Measurements from ENCODE around the gene MADCAM1. TPM values are rescaled to one million over a fixed set of nuclear protein-coding genes. Genes with fewer than 3 reads are reported as not detected.

Gene MADCAM1
- total RNA-seq, 1 donor from 2014 or later = not detected

DNA sequence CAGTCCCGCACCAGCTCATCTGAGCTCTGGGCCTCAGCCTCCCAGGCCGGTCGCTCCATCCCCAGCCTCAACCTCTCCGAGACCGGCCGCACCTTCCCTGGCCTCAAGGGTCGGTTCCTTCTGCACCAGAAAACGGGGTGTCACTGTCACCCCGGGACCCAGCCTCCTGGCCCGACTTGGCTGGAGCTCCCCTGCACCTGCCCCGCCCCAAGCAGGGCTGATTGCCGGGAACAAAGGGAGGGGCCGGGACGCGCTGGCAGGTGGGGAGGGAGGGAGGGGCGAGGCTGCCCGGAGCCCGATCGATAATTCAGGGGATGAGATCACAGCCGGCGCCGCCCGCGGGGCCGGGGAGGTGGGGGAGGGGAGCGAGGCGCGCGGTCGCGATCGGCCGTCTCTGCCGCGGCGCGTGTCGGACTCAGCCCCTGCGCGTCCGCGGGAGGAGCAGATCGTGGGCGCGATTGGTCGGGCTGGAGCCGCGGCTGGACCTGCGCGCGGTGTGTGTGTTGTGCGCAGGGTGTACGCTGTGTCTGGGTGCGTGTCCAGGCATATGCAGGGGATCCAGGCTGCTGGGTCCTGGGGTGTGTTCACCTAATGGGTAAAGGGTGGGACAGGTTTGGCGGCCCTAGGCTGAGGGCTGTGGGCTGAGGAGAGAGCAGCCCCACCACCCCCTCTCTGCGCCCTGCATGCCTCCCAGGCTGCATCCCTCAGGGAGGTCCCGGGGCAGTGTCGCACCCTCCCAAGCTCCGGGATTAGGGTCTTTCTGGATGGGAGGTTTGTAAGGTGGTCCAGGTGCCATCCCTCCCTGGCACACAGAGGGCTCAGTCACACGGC is 34.4 kb upstream of the MADCAM1 start:
- no peak overlapping the region for H3K9ac ChIP-seq
- H3K27ac ChIP-seq = no peak overlapping the region
- H3K36me3 Mint-ChIP-seq = peaks cover 3% of the 10 kb centered on the region
- peak; percentile 81 for DNase-seq (ENCODE audit: low spot score)
- peaks cover 3% of the 10 kb centered on the region for H3K4me1 ChIP-seq
- peak overlapping the region; percentile 82 for H3K4me3 Mint-ChIP-seq
- H3K4me2 ChIP-seq = peak overlapping the region; percentile 74
- H2AFZ ChIP-seq (replicated peaks) = no peak overlapping the region
- H3K4me3 ChIP-seq = peak overlapping the region; percentile 56
- peaks cover 13% of the 10 kb centered on the region for H3F3A ChIP-seq (ENCODE audit: low read depth)
- peaks cover 40% of the 10 kb centered on the region for H3K27me3 ChIP-seq
- H3K27ac Mint-ChIP-seq = no peak overlapping the region
- no peaks in the 10 kb centered on the region for H4K20me1 ChIP-seq (ENCODE audit: low read depth)
- peaks cover 9% of the 10 kb centered on the region for H3K27me3 Mint-ChIP-seq (ENCODE audit: insufficient read depth, low read depth)
- no peaks in the 10 kb centered on the region for H3K9me3 ChIP-seq (ENCODE audit: low read depth)
- H3K4me1 Mint-ChIP-seq = peaks cover 10% of the 10 kb centered on the region
- TF ChIP-seq, protein P1, sequence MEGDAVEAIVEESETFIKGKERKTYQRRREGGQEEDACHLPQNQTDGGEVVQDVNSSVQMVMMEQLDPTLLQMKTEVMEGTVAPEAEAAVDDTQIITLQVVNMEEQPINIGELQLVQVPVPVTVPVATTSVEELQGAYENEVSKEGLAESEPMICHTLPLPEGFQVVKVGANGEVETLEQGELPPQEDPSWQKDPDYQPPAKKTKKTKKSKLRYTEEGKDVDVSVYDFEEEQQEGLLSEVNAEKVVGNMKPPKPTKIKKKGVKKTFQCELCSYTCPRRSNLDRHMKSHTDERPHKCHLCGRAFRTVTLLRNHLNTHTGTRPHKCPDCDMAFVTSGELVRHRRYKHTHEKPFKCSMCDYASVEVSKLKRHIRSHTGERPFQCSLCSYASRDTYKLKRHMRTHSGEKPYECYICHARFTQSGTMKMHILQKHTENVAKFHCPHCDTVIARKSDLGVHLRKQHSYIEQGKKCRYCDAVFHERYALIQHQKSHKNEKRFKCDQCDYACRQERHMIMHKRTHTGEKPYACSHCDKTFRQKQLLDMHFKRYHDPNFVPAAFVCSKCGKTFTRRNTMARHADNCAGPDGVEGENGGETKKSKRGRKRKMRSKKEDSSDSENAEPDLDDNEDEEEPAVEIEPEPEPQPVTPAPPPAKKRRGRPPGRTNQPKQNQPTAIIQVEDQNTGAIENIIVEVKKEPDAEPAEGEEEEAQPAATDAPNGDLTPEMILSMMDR (IDR thresholded peaks at IDR 0.05) = no peak
- peak; percentile 46 for TF ChIP-seq EZH2 (IDR thresholded peaks at IDR 0.05)
- peak; percentile 45 for TF ChIP-seq EZH2phosphoT487 (IDR thresholded peaks at IDR 0.05)
- H3K79me2 ChIP-seq (ENCODE audit: low read depth) = no peaks in the 10 kb centered on the region
- peaks cover 6% of the 10 kb centered on the region for H3K9me3 Mint-ChIP-seq
- H3K36me3 ChIP-seq = no peaks in the 10 kb centered on the region

DNA sequence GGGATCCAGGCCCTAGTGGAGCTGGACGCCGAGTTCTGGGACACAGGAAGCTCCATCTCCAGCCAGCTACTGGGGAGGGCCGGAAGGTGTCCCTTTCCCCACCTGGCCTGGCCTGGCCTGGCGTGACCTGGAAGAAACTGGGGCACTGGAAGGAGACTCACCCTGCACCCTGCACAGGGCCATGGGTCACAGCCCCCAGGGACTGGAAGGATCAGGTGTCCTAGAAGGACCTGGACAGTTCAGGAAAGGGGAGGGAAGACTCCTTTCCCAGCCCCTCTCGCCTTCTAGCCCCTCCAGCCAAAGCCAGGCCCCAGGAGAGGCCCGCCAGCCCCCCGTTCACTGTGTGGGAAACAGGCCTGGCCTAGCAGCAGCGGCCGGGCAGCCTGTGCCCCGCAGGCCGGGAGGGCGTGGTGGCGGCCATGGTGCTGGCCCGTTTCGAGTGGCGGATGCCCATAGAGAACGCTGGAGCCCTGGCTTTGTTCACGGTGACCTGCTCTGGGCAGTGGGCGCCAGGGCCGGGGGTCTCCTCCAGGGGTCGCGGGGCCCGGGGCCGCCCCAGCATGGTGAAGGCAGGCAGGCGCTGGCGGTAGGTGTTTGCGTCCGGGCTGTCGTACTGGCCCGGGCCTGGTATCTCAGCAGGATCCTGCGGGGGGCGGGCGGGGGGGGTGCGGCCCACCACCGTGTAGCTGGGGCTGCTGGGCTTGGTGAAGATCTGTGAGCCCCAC is 32.6 kb upstream of the MADCAM1 start:
- Mint-ChIP-seq H3K36me3 (no peaks in the 10 kb centered on the region), H3K27ac (no peak overlapping the region), H3K4me1 (peaks cover 7% of the 10 kb centered on the region), H3K9me3 (peaks cover 6% of the 10 kb centered on the region), H3K4me3 (no peak overlapping the region), H3K27me3 (ENCODE audit: insufficient read depth, low read depth) (peaks cover 13% of the 10 kb centered on the region)
- Histone ChIP-seq H3K9ac (no peak overlapping the region), H3K4me3 (no peak overlapping the region), H3K79me2 (ENCODE audit: low read depth) (no peaks in the 10 kb centered on the region), H3K27me3 (peaks cover 39% of the 10 kb centered on the region), H3F3A (ENCODE audit: low read depth) (peaks cover 13% of the 10 kb centered on the region), H3K27ac (no peak overlapping the region), H3K4me1 (peaks cover 3% of the 10 kb centered on the region), H3K36me3 (no peaks in the 10 kb centered on the region), H2AFZ (replicated peaks) (no peak overlapping the region), H4K20me1 (ENCODE audit: low read depth) (no peaks in the 10 kb centered on the region), H3K9me3 (ENCODE audit: low read depth) (no peaks in the 10 kb centered on the region), H3K4me2 (no peak overlapping the region)
- DNase-seq (ENCODE audit: low spot score) = no peak
- TF ChIP-seq EZH2phosphoT487 (IDR thresholded peaks at IDR 0.05) (no peak), EZH2 (IDR thresholded peaks at IDR 0.05) (no peak)
- TF ChIP-seq, protein P1 (IDR thresholded peaks at IDR 0.05) = no peak

- Mint-ChIP-seq H3K4me1 (peaks cover 7% of the 10 kb centered on the region), H3K4me3 (no peak overlapping the region), H3K27me3 (ENCODE audit: insufficient read depth, low read depth) (peaks cover 13% of the 10 kb centered on the region), H3K9me3 (peaks cover 6% of the 10 kb centered on the region), H3K36me3 (no peaks in the 10 kb centered on the region), H3K27ac (no peak overlapping the region)
- Histone ChIP-seq H2AFZ (replicated peaks) (no peak overlapping the region), H3K27ac (no peak overlapping the region), H3F3A (ENCODE audit: low read depth) (peaks cover 13% of the 10 kb centered on the region), H3K9me3 (ENCODE audit: low read depth) (no peaks in the 10 kb centered on the region), H3K79me2 (ENCODE audit: low read depth) (no peaks in the 10 kb centered on the region), H3K4me2 (no peak overlapping the region), H3K36me3 (no peaks in the 10 kb centered on the region), H4K20me1 (ENCODE audit: low read depth) (no peaks in the 10 kb centered on the region), H3K27me3 (peaks cover 34% of the 10 kb centered on the region), H3K4me1 (peaks cover 3% of the 10 kb centered on the region), H3K4me3 (no peak overlapping the region), H3K9ac (no peak overlapping the region)
- no peak for TF ChIP-seq EZH2 (IDR thresholded peaks at IDR 0.05)
- TF ChIP-seq, protein P1 (IDR thresholded peaks at IDR 0.05) = no peak
- TF ChIP-seq EZH2phosphoT487 (IDR thresholded peaks at IDR 0.05) = no peak
- DNase-seq (ENCODE audit: low spot score) = no peak
Observed at GRCh38 chr19:464208-464545, 32.1 kb upstream of the MADCAM1 start.

Data from neural progenitor cell (in vitro differentiated cells).